HepG2 (cell line): ENCODE measurements around the gene COA7. TPM values are rescaled to one million over a fixed set of nuclear protein-coding genes. Genes with fewer than 3 reads are reported as not detected.

Experiments used
- ATF7 ChIP-seq, 2 experiments: fragments of 450-650 bp in 1 of 2; sonication (generic) in 1 of 2; formaldehyde crosslinking in 1 of 2; IDR thresholded peaks; 2 replicates each; pipeline versions ENCODE4 v1.4.0 to v1.6.1; 2016 to 2020; ENCODE audit warnings: antibody characterized with exemption in 1 of 2, mild to moderate bottlenecking in 1 of 2, missing genetic modification reagents in 1 of 2
- DPF2 ChIP-seq: sonication (generic); formaldehyde crosslinking; IDR thresholded peaks from 2 replicates; pipeline ENCODE4 v1.4.0; 2020; ENCODE audit warnings: mild to moderate bottlenecking, low read depth, missing genetic modification reagents, borderline replicate concordance
- GTF3A ChIP-seq: sonication (generic); formaldehyde crosslinking; conservative IDR thresholded peaks from 2 replicates; pipeline ENCODE4 v1.4.0; 2020; ENCODE audit warnings: mild to moderate bottlenecking, missing genetic modification reagents
- HES4 ChIP-seq: sonication (generic); formaldehyde crosslinking; IDR thresholded peaks from 2 replicates; pipeline ENCODE4 v1.9.0; 2021; ENCODE audit warnings: mild to moderate bottlenecking, missing genetic modification reagents, borderline replicate concordance
- HMG20A ChIP-seq: IDR thresholded peaks from 2 replicates; pipeline ENCODE4 v1.6.1; 2016; ENCODE audit warnings: borderline replicate concordance
- IRF9 ChIP-seq: sonication (generic); formaldehyde crosslinking; IDR thresholded peaks from 2 replicates; pipeline ENCODE4 v1.8.0; 2022; ENCODE audit warnings: missing genetic modification reagents, mild to moderate bottlenecking, borderline replicate concordance
- KDM5A ChIP-seq: fragments of 200-600 bp; sonication (generic); IDR thresholded peaks from 2 replicates; pipeline ENCODE4 v1.7.0; 2018; ENCODE audit warnings: antibody characterized with exemption, mild to moderate bottlenecking, low read length, borderline replicate concordance
- PAXIP1 ChIP-seq: sonication (generic); formaldehyde crosslinking; conservative IDR thresholded peaks from 2 replicates; pipeline ENCODE4 v1.4.0; 2020; ENCODE audit warnings: mild to moderate bottlenecking, missing genetic modification reagents, moderate library complexity
- REXO4 ChIP-seq: sonication (generic); formaldehyde crosslinking; IDR thresholded peaks from 2 replicates; pipeline ENCODE4 v1.8.0; 2022; ENCODE audit warnings: missing genetic modification reagents, mild to moderate bottlenecking, borderline replicate concordance
- TEAD3 ChIP-seq: optimal IDR thresholded peaks from 2 replicates; pipeline ENCODE3; 2016; ENCODE audit warnings: borderline replicate concordance
- ZC3H4 ChIP-seq: sonication (generic); formaldehyde crosslinking; IDR thresholded peaks from 2 replicates; pipeline ENCODE4 v1.4.0; 2020; ENCODE audit warnings: missing genetic modification reagents, borderline replicate concordance
- ZFAT ChIP-seq: sonication (generic); formaldehyde crosslinking; conservative IDR thresholded peaks from 2 replicates; pipeline ENCODE4 v1.8.1; 2023; ENCODE audit warnings: missing genetic modification reagents, inconsistent platforms
- ZNF235 ChIP-seq: sonication (generic); formaldehyde crosslinking; IDR thresholded peaks from 2 replicates; pipeline ENCODE4 v1.8.1; 2023; ENCODE audit warnings: mild to moderate bottlenecking, missing genetic modification reagents, borderline replicate concordance
- ZNF451 ChIP-seq: sonication (generic); formaldehyde crosslinking; IDR thresholded peaks from 2 replicates; pipeline ENCODE4 v1.5.0; 2020; ENCODE audit warnings: mild to moderate bottlenecking, missing genetic modification reagents
- ZNF577 ChIP-seq: sonication (generic); formaldehyde crosslinking; IDR thresholded peaks from 2 replicates; pipeline ENCODE4 v1.4.0; 2020; ENCODE audit warnings: mild to moderate bottlenecking, low read depth, missing genetic modification reagents, borderline replicate concordance
- ZNF589 ChIP-seq: sonication (generic); formaldehyde crosslinking; conservative IDR thresholded peaks from 2 replicates; pipeline ENCODE4 v1.8.0; 2022; ENCODE audit warnings: mild to moderate bottlenecking, moderate library complexity, missing genetic modification reagents
- ZNF747 ChIP-seq: sonication (generic); formaldehyde crosslinking; IDR thresholded peaks from 2 replicates; pipeline ENCODE4 v1.8.1; 2023; ENCODE audit warnings: missing genetic modification reagents, mild to moderate bottlenecking, borderline replicate concordance
- polyA plus RNA-seq, 8 experiments: library from polyadenylated mRNA; depleted of rRNA in 3 of 8; stranded (reverse) in 7 of 8; unstranded in 1 of 8; fragments of >200 nt; fragmentation: Illumina TruSeq in 4 of 8; extraction: Trizol in 4 of 8; gene quantifications; 2 replicates each; pipeline versions ENCODE4 v1.2.1 to v1.2.3, GENCODE V29; 2011 to 2016; ENCODE audit warnings: low read depth in 4 of 8, missing spikeins in 1 of 8, mixed read lengths in 1 of 8; ENCODE audit not compliant: insufficient read depth in 1 of 8
- total RNA-seq, 5 experiments: library from RNA; depleted of rRNA; stranded (reverse); fragments of >200 nt; fragmentation: Illumina TruSeq; extraction: Trizol; gene quantifications; 2 replicates each; pipeline ENCODE4 v1.2.3, GENCODE V29; 2016; ENCODE audit warnings: low read depth in 1 of 5
- TF ChIP-seq, protein P1 (sequence below), 2 experiments: IDR thresholded peaks; 2 replicates each; pipeline ENCODE4 v1.6.1; 2011 to 2012; ENCODE audit warnings: low read length in 2 of 2, borderline replicate concordance in 1 of 2, low read depth in 1 of 2, mild to moderate bottlenecking in 1 of 2, moderate library complexity in 1 of 2

Gene COA7
- total and polyA plus RNA-seq, 2 of the 13 experiments (the other 11 are each of a cell fraction or from before 2014, with no cell fraction given): 12.3 to 30.4 TPM

GRCh38 chr1:52726265-52727113, 28.3 kb upstream of the COA7 start, which contains the start of gene ZYG11B (continued):
- TF ChIP-seq PAXIP1 (CRISPR knock-in tag) (peak; percentile 25), REXO4 (CRISPR knock-in tag) (no peak), ZNF589 (CRISPR knock-in tag) (no peak), ZFAT (CRISPR knock-in tag) (no peak), IRF9 (CRISPR knock-in tag) (peak; percentile 21; the same call in 1 of the 2 replicates), KDM5A (no peak), GTF3A (CRISPR knock-in tag) (no peak), ZC3H4 (no peak), HES4 (CRISPR knock-in tag) (peak; percentile 84), ZNF451 (CRISPR knock-in tag) (no peak), ZNF235 (CRISPR knock-in tag) (peak; percentile 79; the same call in 1 of the 2 replicates), DPF2 (CRISPR knock-in tag) (no peak), ZNF747 (no peak), ATF7 (IDR thresholded peaks at IDR 0.05) (0 out of 2 replicates have a peak, but pooled peaks have one; percentile 8), ATF7 (CRISPR knock-in tag; IDR thresholded peaks at IDR 0.05) (no peak), HMG20A (CRISPR knock-in tag) (no peak), ZNF577 (CRISPR knock-in tag) (no peak), TEAD3 (CRISPR knock-in tag) (no peak)
- TF ChIP-seq, protein P1, sequence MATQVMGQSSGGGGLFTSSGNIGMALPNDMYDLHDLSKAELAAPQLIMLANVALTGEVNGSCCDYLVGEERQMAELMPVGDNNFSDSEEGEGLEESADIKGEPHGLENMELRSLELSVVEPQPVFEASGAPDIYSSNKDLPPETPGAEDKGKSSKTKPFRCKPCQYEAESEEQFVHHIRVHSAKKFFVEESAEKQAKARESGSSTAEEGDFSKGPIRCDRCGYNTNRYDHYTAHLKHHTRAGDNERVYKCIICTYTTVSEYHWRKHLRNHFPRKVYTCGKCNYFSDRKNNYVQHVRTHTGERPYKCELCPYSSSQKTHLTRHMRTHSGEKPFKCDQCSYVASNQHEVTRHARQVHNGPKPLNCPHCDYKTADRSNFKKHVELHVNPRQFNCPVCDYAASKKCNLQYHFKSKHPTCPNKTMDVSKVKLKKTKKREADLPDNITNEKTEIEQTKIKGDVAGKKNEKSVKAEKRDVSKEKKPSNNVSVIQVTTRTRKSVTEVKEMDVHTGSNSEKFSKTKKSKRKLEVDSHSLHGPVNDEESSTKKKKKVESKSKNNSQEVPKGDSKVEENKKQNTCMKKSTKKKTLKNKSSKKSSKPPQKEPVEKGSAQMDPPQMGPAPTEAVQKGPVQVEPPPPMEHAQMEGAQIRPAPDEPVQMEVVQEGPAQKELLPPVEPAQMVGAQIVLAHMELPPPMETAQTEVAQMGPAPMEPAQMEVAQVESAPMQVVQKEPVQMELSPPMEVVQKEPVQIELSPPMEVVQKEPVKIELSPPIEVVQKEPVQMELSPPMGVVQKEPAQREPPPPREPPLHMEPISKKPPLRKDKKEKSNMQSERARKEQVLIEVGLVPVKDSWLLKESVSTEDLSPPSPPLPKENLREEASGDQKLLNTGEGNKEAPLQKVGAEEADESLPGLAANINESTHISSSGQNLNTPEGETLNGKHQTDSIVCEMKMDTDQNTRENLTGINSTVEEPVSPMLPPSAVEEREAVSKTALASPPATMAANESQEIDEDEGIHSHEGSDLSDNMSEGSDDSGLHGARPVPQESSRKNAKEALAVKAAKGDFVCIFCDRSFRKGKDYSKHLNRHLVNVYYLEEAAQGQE (IDR thresholded peaks at IDR 0.05; ENCODE audit: borderline replicate concordance in 1 of 2, low read depth in 1 of 2, low read length in 2 of 2): no peak
